GM12875 (cell line): ENCODE results near the gene BCLAF1.

Experiments used
- H3K4me3 ChIP-seq: one replicate; pipeline ENCODE4 v1.5.1; 2011; ENCODE audit warnings: low read depth, low read length, control low read depth
- TF ChIP-seq, protein P1 (sequence below): IDR thresholded peaks from 2 replicates; pipeline ENCODE4 v1.5.1; 2011; ENCODE audit warnings: low read depth, mild to moderate bottlenecking, control low read depth, inconsistent platforms, low read length, moderate library complexity, borderline replicate concordance; ENCODE audit not compliant: insufficient read depth

BCLAF1 gene

DNA sequence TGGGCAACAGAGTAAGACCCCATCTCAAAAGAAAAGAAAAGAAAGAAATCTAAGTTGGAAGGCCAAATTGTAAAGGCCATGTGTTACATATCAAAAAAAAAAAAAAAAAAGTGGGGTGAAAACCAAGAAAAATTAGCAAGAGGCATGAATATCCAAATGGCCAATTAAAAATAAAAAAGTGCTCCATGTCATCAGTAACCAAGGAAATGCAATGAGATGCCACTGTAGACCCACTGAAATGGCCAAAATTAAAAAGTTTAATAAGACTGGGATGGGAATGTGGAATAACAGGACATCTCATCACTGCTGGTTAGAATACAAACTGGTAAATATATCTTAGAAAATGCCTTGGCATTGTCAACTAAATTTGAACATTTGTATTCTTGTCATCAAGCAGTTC lies 30.1 kb upstream of the BCLAF1 start:
- no peak overlapping the region for H3K4me3 ChIP-seq
- TF ChIP-seq, protein P1, sequence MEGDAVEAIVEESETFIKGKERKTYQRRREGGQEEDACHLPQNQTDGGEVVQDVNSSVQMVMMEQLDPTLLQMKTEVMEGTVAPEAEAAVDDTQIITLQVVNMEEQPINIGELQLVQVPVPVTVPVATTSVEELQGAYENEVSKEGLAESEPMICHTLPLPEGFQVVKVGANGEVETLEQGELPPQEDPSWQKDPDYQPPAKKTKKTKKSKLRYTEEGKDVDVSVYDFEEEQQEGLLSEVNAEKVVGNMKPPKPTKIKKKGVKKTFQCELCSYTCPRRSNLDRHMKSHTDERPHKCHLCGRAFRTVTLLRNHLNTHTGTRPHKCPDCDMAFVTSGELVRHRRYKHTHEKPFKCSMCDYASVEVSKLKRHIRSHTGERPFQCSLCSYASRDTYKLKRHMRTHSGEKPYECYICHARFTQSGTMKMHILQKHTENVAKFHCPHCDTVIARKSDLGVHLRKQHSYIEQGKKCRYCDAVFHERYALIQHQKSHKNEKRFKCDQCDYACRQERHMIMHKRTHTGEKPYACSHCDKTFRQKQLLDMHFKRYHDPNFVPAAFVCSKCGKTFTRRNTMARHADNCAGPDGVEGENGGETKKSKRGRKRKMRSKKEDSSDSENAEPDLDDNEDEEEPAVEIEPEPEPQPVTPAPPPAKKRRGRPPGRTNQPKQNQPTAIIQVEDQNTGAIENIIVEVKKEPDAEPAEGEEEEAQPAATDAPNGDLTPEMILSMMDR: no peak

GRCh38 chr6:136318676-136319075 lies 29.0 kb upstream of the BCLAF1 start:
- TF ChIP-seq, protein P1: no peak

GRCh38 chr6:136317971-136318370 lies 28.3 kb upstream of the BCLAF1 start:
- TF ChIP-seq, protein P1: no peak
- no peak overlapping the region for H3K4me3 ChIP-seq

More at GRCh38 chr6:136318676-136319075, 29.0 kb upstream of the BCLAF1 start:
- H3K4me3 ChIP-seq: no peak overlapping the region

- H3K4me3 ChIP-seq: no peak overlapping the region
- TF ChIP-seq, protein P1: peak; percentile 63; the same call in 1 of the 2 replicates
These were observed 27.5 kb upstream of the BCLAF1 start for GRCh38 chr6:136317021-136317694.

DNA sequence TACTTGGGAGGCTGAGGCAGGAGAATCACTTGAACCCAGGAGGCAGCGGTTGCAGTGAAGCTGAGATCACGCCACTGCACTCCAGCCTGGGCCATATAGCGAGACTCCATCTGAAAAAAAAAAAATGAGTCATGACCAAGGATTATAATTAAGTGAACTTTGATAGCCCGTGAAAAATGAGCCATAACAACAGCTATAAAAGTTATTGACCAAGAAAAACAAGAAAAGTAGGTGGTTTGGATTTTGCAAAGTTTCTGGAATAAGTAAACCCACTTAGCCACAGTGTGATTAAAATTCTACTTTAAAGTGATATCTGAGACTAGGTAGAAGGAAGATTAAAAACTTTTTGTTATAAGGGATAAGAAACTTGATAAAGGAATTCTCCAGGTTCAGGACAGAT lies 25.9 kb upstream of the BCLAF1 start:
- H3K4me3 ChIP-seq: no peak overlapping the region
- TF ChIP-seq, protein P1: no peak

- TF ChIP-seq, protein P1: no peak
These were observed 23.3 kb upstream of the BCLAF1 start for GRCh38 chr6:136312975-136313374.

GRCh38 chr6:136309729-136310311 lies 20.2 kb upstream of the BCLAF1 start:
- H3K4me3 ChIP-seq: no peak overlapping the region
- TF ChIP-seq, protein P1: no peak

More at GRCh38 chr6:136312975-136313374, 23.3 kb upstream of the BCLAF1 start:
- no peak overlapping the region for H3K4me3 ChIP-seq
